SK-N-MC (cell line): Measurements from ENCODE around the gene GRIN3A.

Experiments
- EZH2 ChIP-seq: fragments of 200-600 bp; sonication (generic); IDR thresholded peaks from one replicate; pipeline ENCODE4 v1.6.1; 2017; ENCODE audit warnings: antibody characterized with exemption
- FOXP2 ChIP-seq: optimal IDR thresholded peaks from 2 replicates; pipeline ENCODE3; 2011; ENCODE audit warnings: mild to moderate bottlenecking, moderate library complexity; ENCODE audit not compliant: insufficient read depth; ENCODE audit errors: extremely low read length, control extremely low read depth
- POLR2AphosphoS5 ChIP-seq: IDR thresholded peaks from 2 replicates; pipeline ENCODE4 v1.6.1; 2012; ENCODE audit warnings: mild to moderate bottlenecking, low read depth, low read length, borderline replicate concordance

DNA sequence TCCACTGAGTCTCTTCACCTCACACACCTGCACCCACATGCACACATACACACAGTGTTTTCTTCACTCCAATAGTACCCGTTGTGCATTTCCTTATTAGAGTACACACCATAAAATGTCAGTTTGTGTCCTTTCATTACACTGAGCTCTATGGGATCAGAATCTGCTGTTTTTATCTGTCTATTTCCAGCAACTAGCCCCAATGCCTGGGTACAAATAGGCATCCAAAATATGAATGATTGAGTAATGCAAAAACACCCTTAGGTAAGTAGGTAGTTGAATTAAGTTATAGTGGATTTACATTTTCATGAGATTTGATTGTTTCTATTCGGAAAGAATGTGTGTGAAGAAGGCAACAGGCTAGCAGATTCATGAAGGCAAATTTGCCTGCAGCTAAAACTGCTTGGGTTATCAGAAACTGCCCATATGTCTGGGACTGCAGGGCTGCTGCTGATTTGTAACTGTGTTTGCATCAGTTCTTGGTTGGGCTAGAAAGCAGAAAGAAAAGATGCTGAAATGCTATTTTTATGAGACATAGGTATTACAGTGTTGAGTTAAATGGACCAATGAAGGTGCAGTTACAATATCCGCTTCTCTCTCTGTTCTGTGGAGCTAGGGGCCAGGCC is 170.6 kb downstream of the GRIN3A start:
- TF ChIP-seq EZH2 (no peak), POLR2AphosphoS5 (no peak), FOXP2 (no peak)
